Esophagus muscularis mucosa (tissue), 4 donors: ENCODE measurements around the gene PNPLA7. TPM values are rescaled to one million over a fixed set of nuclear protein-coding genes. Genes with fewer than 3 reads are reported as not detected.

ENCODE experiments used
- DNase-seq: peaks from one replicate; pipeline ENCODE4 v3.0.0-alpha.2; 2017; ENCODE audit errors: extremely low spot score
- H3K27ac ChIP-seq, 4 donors: fragments of 200-600 bp; sonication (generic); replicated peaks in 1 of 4; 1 replicate in 3 of 4; 2 replicates in 1 of 4; pipeline ENCODE4 v1.5.1; 2016 to 2019; ENCODE audit warnings: mild to moderate bottlenecking in 1 of 4
- H3K27me3 ChIP-seq, 4 donors: fragments of 200-600 bp; sonication (generic); one replicate each; pipeline versions ENCODE4 v1.5.1 to v1.6.0; 2016 to 2019
- H3K36me3 ChIP-seq, 4 donors: fragments of 200-600 bp; sonication (generic); one replicate each; pipeline ENCODE4 v1.5.1; 2016 to 2019
- H3K4me1 ChIP-seq, 4 donors: fragments of 200-600 bp; sonication (generic); one replicate each; pipeline ENCODE4 v1.5.1; 2016 to 2019
- H3K4me3 ChIP-seq, 4 donors: fragments of 200-600 bp; sonication (generic); 1 replicate in 2 of 4; 2 replicates in 2 of 4; pipeline ENCODE4 v1.5.1; 2016 to 2019; ENCODE audit warnings: mild to moderate bottlenecking in 4 of 4, moderate library complexity in 1 of 4
- H3K9me3 ChIP-seq, 4 donors: fragments of 200-600 bp; sonication (generic); 1 replicate in 3 of 4; 2 replicates in 1 of 4; pipeline ENCODE4 v1.5.1; 2016 to 2019
- EP300 ChIP-seq: sonication (generic); formaldehyde crosslinking; IDR thresholded peaks from one replicate; pipeline ENCODE4 v1.6.1; 2017; ENCODE audit warnings: antibody characterized with exemption
- POLR2A ChIP-seq: fragments of 450-650 bp; IDR thresholded peaks from one replicate; pipeline ENCODE4 v1.6.1; 2017; ENCODE audit warnings: antibody characterized with exemption, moderate library complexity, mild to moderate bottlenecking, low read depth
- POLR2AphosphoS5 ChIP-seq, 2 donors: sonication (generic); formaldehyde crosslinking; IDR thresholded peaks; one replicate each; pipeline ENCODE4 v1.6.1; 2017; ENCODE audit warnings: antibody characterized with exemption in 2 of 2
- WGBS: methylation state at CpG from one replicate; pipeline ENCODE4 v1.1.5; 2018; 5-methylcytosine and 5-hydroxymethylcytosine counted together
- intact Hi-C: fragments of 100-400 bp; cut with DNase I; formaldehyde crosslinking; loops from one replicate; pipeline ENCODE4 v1.15.1; 2023
- total RNA-seq, 4 donors: library from RNA; depleted of rRNA; stranded (reverse); fragments of >200 nt; gene quantifications; one replicate each; pipeline versions ENCODE4 v1.1.0 to v1.2.1, GENCODE V29; 2016
- TF ChIP-seq, protein P1 (sequence below), 3 experiments: fragments of 200-600 bp in 2 of 3; fragments of 450-650 bp in 1 of 3; sonication (generic) in 2 of 3; IDR thresholded peaks; one replicate each; pipeline ENCODE4 v1.5.1; 2017 to 2019; ENCODE audit warnings: antibody characterized with exemption in 3 of 3, mild to moderate bottlenecking in 2 of 3, moderate library complexity in 1 of 3

Gene PNPLA7
- total RNA-seq, 4 donors from 2014 or later: 3.0 to 6.2 (median 4.0) TPM

DNA sequence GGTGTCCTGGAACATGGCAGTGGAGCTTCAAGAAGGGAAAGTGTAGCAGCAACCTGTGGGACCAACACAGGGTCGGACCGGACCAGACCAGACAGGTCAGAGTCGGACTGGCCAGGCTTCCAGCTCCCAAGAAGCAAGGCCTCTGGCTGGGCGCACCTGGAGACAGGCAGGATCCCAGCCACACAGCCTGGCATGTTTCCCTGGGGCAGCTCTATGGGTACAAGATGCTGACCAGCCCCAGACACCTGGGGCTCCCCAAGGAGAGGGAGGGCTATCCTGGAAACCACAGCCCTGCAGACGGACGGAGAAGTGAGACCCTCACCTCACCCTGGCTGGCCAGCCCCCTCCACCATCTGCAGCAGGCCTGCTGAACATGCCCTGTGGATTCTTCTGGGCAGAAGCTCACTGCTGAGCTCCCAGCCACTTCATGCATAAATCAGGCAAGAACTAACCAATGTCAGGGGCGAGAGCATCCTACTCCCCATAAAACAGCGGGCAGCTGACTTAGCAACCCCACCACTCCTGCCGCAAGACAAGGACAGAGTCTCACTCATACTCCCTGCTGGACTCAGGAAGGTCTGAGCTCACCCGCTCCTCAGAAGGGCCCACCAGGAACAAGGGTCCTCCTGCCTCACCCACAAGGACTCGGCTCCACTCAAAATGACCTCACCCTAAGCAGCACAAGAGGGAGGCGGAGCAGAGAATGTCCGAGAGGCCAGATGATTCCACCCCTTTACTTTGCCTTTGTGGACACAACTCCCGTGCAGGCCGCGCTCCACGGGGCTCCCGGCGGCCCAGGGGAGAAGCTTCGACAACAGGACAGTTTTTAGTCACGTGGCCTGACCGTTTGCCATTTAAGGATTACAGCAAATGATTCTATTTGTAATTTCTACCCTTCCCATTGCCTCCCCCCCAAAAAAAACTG is 31.4 kb upstream of the PNPLA7 start:
- H3K9me3 ChIP-seq: no peaks in the 10 kb centered on the region
- WGBS: 88% methylated on average over 15 of the region's 22 CpGs
- no peak overlapping the region for H3K27ac ChIP-seq
- DNase-seq: no peak
- intact Hi-C loops: no loop called here
- no peak for TF ChIP-seq POLR2AphosphoS5 (IDR thresholded peaks at IDR 0.05)
- TF ChIP-seq, protein P1, sequence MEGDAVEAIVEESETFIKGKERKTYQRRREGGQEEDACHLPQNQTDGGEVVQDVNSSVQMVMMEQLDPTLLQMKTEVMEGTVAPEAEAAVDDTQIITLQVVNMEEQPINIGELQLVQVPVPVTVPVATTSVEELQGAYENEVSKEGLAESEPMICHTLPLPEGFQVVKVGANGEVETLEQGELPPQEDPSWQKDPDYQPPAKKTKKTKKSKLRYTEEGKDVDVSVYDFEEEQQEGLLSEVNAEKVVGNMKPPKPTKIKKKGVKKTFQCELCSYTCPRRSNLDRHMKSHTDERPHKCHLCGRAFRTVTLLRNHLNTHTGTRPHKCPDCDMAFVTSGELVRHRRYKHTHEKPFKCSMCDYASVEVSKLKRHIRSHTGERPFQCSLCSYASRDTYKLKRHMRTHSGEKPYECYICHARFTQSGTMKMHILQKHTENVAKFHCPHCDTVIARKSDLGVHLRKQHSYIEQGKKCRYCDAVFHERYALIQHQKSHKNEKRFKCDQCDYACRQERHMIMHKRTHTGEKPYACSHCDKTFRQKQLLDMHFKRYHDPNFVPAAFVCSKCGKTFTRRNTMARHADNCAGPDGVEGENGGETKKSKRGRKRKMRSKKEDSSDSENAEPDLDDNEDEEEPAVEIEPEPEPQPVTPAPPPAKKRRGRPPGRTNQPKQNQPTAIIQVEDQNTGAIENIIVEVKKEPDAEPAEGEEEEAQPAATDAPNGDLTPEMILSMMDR (IDR thresholded peaks at IDR 0.05): no peak
- TF ChIP-seq POLR2A: no peak
- TF ChIP-seq EP300: no peak
- no peak overlapping the region for H3K4me3 ChIP-seq
- no peaks in the 10 kb centered on the region for H3K27me3 ChIP-seq
- H3K4me1 ChIP-seq: peaks cover 23 to 42% (median 34%) of the 10 kb centered on the region in 4 donors
- peaks cover 12 to 61% (median 50%) of the 10 kb centered on the region in 4 donors for H3K36me3 ChIP-seq

DNA sequence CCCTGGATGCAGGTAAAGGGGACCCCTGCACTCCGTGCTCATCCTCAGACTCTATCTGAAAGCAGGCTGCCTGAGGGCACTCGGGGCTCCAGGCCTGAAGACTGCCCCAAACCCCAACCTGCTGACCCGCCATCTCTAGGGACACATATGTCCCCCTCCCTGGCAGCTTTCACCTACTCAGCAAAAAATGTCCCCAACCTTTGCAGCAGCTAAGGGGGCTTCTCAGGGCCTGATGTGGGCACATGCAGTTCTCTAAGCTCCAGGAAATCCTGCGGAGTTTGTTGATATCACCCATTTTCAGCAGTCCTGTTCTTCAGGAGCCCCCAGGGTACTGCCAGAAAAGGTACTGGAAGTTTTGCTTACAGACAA is 30.7 kb upstream of the PNPLA7 start:
- no peak for DNase-seq
- no peak overlapping the region for H3K4me3 ChIP-seq
- no peak for TF ChIP-seq POLR2AphosphoS5 (IDR thresholded peaks at IDR 0.05)
- TF ChIP-seq EP300: no peak
- TF ChIP-seq POLR2A: no peak
- TF ChIP-seq, protein P1 (IDR thresholded peaks at IDR 0.05): no peak

DNA sequence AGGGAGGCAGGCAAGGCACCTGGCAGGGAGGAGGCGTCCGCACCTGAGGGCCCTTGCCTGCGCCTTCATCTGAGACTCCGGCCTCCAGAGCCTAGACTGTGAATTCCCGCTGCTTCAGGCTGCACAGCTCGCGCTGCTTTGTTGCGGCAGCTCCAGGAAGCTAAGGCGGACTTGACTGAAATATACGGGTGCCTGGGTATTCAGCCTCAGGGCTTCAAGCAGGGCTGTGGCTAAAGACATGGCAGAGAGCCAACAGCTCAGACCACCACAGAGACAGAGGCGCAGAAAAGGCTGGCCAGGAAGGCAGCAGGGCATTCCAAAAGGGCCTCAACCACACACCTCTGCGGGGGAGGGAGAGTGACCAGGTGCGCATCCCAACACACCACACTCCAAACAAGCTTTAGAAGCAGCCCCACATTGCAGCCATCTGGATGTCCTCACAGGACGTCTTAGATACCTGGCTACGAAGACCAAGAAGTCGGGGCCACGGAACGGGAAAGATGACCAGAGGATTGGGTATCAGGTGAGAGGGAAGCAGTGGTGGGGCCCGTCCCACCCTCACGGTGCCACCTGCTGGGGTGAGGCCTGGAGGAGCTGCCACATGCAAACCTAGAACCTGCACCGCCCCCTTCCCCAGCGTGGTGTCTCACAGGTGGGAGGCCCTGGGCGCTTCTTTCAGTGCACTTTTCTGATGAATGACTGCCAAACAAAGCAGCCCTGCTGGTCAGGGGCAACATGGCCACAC is 30.2 kb upstream of the PNPLA7 start:
- intact Hi-C loops: no loop called here
- TF ChIP-seq, protein P1 (IDR thresholded peaks at IDR 0.05): no peak
- no peak for TF ChIP-seq POLR2A
- TF ChIP-seq EP300: no peak
- TF ChIP-seq POLR2AphosphoS5 (IDR thresholded peaks at IDR 0.05): no peak
- no peaks in the 10 kb centered on the region for H3K27me3 ChIP-seq
- no peaks in the 10 kb centered on the region for H3K9me3 ChIP-seq
- no peak overlapping the region for H3K4me3 ChIP-seq
- WGBS: 92% methylated on average over 16 of the region's 23 CpGs
- H3K4me1 ChIP-seq: peaks cover 35 to 54% (median 44%) of the 10 kb centered on the region in 4 donors
- no peak for DNase-seq
- peaks cover 8 to 61% (median 46%) of the 10 kb centered on the region in 4 donors for H3K36me3 ChIP-seq
- H3K27ac ChIP-seq: no peak overlapping the region

More for the DNA sequence above, 30.7 kb upstream of the PNPLA7 start:
- Histone ChIP-seq H3K36me3 (peaks cover 11 to 61% (median 48%) of the 10 kb centered on the region in 4 donors), H3K27ac (no peak overlapping the region), H3K27me3 (no peaks in the 10 kb centered on the region), H3K9me3 (no peaks in the 10 kb centered on the region), H3K4me1 (peaks cover 30 to 49% (median 41%) of the 10 kb centered on the region in 4 donors)
- 100% methylated on average over 2 of the region's 4 CpGs for WGBS
- intact Hi-C loops: no loop called here

GRCh38 chr9:137579259-137579604 is 29.0 kb upstream of the PNPLA7 start:
- H3K27ac ChIP-seq: peak overlapping the region; percentile 83 to 90 (median 86)
- intact Hi-C loops: no loop called here
- peak overlapping the region; percentile 84 to 98 (median 91) for H3K4me3 ChIP-seq
- no peak for DNase-seq
- TF ChIP-seq POLR2AphosphoS5 (IDR thresholded peaks at IDR 0.05) (no peak), EP300 (no peak), POLR2A (no peak)
- TF ChIP-seq, protein P1 (IDR thresholded peaks at IDR 0.05): no peak
- H3K36me3 ChIP-seq: peaks cover 12 to 61% (median 50%) of the 10 kb centered on the region in 4 donors
- H3K27me3 ChIP-seq: no peaks in the 10 kb centered on the region
- WGBS: 37% methylated on average over 10 of the region's 19 CpGs
- peaks cover 39 to 61% (median 51%) of the 10 kb centered on the region in 4 donors for H3K4me1 ChIP-seq
- no peaks in the 10 kb centered on the region for H3K9me3 ChIP-seq
